HG02970 (cell line): ENCODE results near the gene DHH.

Experiments
- ATAC-seq: cut with Tn5 transposase; IDR thresholded peaks from one replicate; pipeline ENCODE4 v1.9.1; 2021; ENCODE audit warnings: mild to moderate bottlenecking, moderate library complexity, moderate number of reproducible peaks; ENCODE audit not compliant: unreplicated experiment, low FRiP score

DHH gene

DNA sequence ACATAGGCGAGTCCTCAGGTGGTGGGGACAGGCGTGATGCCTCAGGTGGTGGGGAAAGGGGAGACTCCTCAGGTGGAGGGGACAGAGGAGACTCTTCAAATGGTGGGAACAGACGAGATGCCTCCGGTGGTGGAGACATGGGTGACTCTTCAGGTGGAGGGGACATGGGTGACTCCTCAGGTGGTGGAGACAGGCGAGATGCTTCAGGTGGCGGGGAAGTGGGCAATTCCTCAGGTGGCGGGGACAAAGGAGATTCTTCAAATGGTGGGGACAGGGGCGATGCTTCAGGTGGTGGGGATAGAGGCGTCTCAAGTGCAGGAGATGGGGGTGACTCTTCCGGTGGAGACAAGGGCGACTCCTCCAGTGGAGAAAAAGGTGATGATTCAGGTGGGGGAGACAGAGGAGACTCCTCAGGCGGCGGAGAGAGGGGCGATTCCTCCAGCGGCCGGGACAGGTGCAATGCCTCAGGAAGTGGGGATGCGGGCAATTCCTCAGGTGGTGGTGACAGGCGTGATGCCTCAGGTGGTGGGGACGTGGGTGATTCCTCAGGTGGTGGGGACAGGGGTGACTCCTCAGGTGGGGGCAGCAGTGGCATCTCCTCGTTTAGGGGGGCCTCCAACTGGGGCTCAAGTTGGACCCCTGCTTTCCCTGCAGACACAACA lies 42.7 kb downstream of the DHH start:
- ATAC-seq = no peak

DNA sequence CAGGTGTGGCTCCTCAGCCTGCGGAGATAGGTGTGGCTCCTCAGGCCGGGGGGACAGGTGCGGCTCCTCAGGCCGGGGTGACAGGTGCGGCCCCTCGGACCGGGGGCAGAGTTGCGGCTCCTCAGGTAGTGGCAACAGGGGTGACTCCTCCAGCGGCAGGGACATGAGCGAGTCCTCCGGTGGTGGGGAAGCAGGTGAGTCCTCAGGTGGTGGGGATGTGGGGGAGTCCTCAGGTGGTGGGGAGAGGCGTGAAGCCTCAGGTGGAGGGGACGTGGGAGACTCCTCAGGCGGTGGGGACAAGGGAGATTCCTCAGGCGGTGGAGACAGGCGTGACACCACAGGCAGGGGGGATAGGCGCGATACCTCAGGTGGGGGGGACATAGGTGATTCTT lies 43.2 kb downstream of the DHH start:
- ATAC-seq = no peak

DNA sequence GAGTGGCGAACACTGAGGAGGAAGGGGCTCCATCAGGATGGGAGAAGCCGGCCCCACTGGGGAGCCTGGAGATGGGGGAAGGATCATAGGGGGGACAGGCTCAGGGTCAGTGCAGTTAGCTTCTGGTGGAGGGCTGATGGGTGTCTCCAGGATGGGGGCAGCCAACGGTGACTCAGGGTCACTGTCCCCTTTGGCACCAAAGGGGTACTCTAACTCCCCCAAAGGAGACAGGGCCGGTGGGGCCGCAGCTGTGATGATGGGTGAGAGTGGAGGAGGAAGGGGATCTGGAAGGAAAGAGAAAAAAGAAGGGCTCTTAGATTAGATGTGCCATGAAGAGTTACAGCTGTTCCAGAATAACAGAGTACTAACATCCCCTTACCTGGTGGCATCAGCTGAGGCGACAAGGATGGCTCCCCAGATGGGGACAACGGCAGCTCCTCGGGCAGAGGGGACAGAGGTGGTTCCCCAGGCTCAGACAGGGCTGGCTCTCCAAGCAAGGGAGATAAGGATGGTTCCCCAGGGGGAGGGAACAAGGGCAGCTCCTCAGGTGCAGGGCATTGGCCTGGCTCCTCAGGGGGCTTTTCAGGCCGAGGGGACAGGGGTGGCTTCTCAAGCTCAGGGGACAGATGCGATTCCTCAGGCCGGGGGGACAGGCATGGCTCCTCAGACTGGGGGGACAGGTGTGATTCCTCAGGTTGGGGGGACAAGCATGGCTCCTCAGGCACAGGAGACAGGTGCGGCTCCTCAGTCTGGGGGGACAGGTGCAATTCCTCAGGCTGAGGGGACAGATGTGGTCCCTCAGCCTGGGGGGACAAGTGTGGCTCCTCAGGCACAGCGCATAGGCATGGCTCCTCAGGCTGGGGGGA lies 43.9 kb downstream of the DHH start:
- no peak for ATAC-seq

DNA sequence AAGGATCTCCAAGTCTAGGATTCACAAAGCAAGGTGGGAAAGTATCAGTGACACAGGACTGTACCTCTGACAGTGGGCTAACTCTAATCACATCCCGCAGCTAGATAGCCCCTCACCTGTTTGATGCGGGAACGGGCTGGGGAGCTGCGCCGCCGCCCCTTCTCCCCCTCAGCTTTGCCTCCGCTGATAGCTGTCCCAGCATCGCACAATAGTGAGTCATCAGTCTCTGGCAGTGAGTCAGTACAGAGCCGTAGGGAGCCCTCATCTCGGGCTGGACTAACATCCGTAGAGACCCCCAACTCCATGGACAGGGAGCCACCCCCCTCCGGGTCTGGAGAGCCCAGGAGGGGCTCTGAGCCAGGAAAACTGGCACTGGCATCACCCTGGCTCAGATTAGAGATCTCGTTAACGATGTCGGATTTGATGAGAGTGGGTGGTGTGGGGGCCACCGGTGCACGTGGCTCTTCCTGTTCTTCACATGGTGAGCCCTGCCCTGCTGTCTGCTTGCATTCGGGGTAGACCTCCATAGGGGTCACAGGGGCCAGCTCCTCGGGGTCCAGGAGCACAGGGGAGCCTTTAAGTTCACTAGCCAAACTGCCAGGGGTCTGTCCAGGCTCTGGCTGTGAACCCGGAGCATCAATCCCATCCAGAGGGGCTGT lies 44.9 kb downstream of the DHH start:
- ATAC-seq = no peak

DNA sequence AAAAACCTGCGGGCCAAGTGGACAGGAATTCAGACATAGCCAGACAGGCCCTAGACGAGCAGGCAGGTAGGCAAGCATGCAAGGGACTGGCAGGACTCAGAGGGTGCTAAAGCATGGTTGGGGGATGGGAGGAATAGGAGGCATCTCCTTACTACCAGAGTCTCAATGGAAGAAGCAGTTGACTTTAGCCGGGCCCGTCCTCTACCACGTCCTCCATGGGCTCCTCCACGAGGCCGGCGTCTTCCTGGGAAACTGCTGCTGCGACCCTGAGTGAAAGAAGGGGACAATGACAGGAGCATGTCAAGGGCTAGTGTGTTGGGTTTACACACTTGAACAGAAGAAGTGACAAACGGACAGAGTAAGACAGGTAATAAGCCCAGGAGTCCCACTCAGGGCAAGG lies 45.6 kb downstream of the DHH start:
- ATAC-seq = no peak

DNA sequence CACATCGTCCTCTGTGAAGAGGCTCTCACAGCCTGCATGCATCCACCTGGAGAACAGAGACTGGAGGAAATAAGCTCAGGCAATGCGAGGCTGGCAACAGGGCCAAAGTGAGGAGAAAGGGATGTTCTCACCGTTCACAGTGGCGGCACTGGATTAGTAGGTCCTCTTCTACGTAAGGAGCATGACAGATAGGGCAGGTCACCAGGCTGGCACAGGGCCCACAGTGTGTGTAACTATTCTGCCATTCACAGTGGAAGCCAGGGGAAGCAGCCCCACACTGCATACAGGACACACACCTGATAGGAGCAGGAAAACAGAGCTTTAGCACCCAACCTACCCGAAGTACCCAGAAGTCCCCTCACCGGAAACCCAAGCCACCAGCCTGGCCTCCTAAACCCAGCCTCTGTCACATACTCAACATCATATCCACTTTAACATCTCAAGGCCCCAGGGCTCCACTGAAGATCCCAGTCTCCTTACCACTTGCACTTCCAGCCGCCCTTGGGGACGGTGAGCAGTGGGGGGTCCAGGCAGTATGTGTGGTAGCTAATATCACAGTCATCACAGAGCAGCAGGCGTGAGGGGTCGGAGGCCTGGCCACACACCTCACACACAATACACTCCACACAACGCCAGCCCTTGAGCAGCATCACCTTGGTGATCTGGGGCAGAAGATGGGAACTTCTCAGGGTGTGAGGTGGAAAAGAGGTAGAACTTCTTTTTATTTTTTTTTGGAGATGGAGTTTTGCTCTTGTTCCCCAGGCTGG lies 48.3 kb downstream of the DHH start:
- ATAC-seq = no peak

DNA sequence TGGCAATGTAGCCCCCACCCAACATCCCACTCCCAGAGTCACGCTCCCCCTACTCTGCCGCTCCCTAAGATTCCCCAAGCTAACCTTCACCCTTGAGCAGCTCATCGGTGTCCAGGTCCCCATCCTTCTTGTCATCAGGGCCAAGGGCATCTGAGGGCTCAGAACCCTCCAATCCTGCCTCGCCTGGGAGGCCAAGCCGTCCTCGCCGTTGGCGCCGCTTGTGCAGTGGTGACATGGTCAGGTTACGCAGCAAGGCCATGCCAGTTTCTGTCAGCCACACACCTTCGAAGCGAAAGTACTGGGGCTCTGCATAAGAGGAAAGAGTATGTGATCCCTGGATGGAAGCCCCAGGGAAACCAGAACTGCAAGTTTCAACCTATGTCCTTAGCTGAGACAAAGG lies 49.9 kb downstream of the DHH start:
- no peak for ATAC-seq

DNA sequence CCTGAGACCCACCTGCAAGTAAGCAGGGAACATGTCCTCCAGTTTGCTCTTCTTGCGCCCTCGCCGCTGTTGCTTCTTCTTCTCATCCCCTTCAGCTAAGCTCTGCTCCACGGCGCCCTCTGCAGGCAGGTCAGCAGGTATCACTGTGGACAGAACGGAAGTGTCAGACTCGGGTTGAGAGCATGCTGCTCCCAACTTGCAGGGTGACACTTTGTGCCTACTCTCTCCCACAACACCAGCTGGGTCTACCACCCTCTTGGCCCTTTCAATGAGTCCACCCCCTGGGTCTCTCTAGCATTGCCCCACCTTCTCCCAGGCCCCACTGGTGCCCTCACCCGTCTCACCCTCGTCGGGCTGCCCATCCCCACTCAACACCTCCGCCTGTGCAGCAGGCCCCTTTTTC lies 50.7 kb downstream of the DHH start:
- ATAC-seq = no peak

DNA sequence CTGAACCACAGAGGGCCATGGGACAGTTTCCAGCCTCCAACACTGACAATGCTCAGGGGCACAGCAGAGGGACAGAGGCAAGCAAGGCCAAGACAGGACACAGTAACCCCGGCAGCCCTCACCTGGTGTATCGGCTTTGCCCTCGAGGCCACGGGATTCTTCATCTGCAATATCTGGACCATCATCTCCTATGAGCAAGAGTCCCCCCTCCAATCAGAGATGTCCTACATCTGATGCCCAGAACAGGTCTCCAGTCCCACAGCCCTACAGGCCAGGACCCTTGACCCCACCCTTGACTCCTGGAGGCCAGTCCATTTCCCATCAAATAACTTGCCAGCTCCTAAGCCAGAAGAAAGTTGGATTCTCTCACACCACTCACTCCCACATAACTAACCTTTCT lies 51.4 kb downstream of the DHH start:
- ATAC-seq = no peak

DNA sequence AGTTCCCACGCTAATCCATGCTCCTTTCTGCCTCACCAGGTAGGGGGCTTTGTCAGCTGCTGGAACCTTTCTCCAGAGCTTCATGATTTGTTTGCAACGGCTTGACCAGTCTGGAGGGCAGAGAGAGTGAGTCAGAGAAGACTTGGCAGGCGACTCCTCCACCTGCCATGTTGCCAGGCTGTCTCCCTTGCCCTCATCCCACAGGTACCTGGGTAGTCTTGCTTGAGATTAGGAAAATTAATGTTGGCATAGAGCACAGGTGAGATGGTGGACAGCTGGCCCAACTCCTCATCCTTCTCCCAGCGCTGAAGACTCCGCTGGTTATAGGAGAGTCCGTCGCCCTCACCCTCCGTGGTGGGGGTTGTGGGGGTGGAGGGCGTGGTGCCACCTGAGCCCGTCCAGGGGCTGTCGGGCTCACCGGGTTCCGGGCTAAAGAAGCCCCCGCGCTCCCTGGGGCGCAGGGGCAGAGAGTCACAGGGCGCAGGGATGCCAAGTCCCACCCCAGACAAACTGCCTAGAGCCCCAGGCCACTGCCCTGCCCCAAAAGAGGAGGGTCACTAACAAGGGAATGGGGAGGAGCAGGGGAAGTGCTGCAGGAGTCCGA lies 52.6 kb downstream of the DHH start:
- no peak for ATAC-seq

DNA sequence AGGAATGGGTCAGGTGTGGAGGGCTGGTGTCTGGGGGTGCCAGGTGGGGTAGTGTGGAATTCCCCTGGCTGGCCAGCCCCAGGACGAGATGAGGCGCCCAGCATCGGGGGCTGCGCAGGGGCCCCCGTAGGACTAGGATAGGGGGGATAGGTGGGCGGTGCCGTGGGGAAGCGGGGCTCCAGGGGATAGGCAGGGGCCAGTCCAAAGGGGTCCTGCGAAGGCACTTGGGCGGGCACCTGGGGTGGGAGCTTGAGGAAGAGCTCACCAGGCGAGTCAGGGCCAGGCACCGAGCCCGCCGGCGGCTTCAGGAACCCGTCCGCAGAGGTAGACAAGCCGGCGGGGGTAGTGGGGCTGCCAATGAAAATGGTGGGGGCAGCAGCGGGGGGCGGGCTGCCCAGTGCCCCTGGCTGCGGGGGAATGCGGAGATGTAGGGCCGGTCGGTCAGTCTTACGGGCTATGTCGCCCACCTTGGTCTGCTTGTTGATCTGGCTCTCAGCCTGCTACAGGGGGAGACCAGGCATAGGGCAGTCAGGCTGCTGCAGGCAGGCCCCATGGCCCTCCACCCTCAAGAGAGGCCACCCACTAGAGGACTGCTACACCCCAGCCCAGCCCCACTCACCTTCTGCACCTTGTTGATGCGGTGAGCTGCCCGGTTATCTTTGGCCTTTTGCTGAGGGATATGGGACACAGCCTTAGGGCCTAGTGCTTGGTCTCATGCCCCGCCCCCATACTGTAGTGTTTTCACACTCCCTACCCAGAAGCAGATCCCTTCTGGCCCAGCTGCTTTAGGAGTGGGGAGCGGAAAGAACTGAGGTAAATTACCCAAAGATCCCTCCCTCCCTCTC lies 53.3 kb downstream of the DHH start:
- no peak for ATAC-seq

DNA sequence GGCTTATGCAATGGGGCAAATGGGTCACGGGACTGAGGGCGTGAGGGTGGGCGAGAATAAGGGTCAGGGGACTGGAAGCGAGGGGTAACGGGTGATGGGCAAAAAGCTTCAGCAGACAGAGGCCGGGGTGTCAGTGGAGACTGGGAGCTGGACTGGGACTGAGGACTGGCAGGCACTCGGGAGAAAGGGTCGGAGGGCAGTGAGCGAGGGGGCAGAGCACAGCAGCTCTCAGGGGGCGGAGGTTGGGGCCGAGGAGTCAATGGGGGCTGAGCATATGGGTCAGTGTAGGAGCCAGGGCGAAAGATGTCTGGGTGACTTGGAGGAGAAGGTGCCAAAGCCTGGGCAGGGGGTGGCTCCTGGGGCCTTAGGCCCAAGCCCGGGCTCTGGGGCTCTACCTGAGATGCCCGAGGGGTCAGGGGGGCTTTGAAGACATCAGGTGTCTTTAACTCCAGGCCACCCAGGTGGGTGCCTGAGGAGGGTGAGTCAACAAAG lies 54.2 kb downstream of the DHH start:
- ATAC-seq = no peak

DNA sequence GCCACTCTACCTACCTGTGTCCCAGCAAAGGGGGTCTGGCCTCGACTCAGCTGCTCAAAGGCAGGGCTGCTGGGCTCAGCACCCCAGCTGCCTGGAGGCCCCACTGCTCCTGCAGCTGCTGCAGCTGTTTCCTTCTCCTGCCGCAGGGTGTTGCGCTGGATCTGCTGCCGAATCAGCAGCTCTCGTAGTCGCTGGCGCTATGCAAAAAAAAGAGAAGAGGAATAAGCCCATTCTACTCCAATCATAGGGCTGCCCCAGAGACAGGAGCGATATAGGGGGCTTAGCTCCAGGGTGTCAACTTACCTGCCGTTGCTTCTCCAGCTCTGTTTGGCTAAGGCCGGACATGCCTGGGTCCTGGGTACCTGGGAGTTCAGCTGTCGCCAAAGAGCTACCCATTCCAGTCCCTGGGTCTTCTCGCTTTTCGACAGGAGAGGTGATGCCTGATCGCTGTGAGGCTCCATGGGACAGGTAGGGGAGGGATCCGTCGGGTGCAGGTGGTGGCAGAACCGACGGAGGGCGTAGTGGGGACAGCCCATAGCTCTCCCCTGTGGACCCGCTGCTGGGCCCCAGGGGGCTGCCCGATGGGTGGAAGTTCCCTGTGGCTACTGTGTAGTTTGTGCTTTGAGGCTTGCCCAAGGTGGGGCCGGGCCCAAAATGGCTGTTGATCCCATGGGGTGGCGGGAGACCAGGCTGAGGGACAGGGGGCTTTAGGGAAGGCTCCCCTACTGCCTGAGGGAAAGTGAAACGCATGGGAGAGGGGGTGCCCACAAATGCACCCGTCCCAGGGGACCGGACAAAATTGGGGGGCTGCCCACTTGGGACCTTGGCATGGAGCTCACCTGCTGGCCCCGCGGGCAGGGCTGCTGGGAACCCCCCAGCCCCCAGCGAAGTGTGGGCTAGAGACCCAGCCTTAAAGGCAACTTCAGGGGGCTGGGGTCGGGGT lies 54.9 kb downstream of the DHH start:
- no peak for ATAC-seq

DNA sequence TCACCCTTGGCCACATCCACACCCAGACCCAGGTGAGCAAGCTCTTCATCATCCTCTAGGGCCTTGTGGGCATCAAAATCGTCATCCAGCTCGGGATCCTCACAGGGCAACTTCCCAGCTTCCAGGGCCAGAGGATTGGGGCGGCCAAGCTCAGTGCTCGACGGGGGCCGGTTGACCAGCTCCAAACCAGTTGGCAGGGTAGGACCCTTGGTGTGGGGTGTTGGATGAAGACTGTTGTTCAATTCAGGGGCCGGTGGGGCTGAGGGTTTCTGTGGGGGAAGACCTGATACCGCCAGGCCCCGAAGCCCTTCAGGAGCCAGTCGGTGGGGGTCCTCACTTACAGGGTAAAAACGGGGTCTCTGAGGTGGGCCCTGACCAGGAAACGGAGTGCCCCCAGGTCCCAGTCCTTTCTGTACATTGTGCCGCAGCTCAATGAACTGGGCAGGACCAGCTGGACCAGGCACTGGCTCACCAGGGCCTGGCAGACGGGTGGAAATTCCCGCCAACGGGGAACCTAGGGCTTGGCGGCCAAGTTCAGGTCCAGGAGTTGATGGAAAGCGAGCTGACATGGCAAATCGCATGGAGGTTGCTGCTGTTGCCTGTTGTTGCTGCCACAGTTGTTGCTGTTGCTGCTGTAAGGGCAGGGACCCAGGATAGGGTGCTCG lies 56.2 kb downstream of the DHH start:
- no peak for ATAC-seq

DNA sequence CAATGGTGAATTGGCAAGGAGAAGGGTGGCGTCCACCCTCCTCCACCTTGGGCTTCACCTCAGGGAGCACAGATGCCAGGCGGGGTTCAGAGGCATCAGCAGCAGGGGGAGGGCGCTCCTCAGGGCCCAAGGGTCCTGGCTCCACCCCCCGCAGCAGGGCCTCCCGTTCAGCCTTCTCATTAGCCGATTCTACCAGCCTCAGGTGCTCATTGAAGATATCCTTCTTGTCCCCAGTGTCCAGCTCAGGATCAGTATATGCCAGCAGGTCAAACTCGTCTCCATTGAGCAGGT lies 56.7 kb downstream of the DHH start:
- ATAC-seq = no peak

DNA sequence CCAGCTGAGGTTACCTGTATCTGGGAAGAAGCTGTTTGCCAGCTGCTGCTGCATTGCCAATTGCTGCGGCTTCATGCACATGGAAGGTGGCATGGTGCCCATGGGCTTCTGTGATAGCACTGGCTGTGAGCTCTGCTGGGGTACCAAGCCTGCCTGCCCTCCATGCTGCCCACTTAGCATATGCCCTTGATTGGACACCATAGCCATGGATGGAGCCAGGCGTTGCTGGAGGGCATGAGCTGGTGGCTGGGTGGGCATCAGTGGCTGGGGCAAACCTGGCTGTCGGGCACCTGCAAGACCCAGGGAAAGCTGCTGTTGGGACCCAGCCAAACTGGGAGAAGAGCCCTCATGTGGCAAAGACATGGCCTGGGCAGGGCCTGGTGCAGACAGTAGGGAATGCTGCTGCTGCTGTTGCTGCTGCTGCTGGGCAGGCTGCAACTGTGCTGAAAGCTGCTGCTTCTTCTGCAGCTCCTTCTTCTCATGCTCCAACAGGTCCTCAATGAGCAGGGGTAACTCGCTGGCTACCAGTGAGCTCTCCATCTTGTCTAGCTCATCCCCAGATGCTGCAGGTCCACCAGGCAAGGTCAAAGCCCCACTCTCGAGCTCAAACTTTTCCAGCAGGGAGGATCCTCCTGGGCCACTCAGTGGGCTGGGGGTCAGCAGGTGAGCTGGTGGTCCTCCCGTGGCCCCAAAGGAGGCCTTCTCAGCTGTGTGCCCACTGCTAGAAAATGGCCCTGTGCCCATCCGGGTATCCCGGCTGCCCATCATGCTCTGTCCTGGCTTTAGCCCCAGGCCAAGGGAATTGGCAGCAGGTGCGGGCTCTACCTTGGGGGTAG lies 57.3 kb downstream of the DHH start:
- ATAC-seq = no peak
